IMR-90 (cell line): ENCODE measurements around the gene SLITRK2. TPM values are rescaled to one million over a fixed set of nuclear protein-coding genes. Genes with fewer than 3 reads are reported as not detected.

Experiments used
- ATAC-seq: fragments of 200-7000 bp; cut with Tn5 transposase; 2 replicates; pipeline ENCODE4 v1.9.1; 2020; ENCODE audit warnings: low read depth, mild to moderate bottlenecking, moderate library complexity
- BruUV-seq: library from RNA; stranded (reverse); fragments of 400-500 nt; replicated peaks from 2 replicates; lab custom pipeline; 2021; lab: Mats Ljungman, UMichigan
- CTCF ChIA-PET: fragments of 300-600 bp; formaldehyde crosslinking; extraction: SDS; loops from one replicate; lab custom pipeline; 2021; ENCODE audit warnings: antibody characterized with exemption; lab: Yijun Ruan, JAX
- POLR2A ChIA-PET: fragments of 300-600 bp; sonication (Branson Sonifier 250); formaldehyde crosslinking; loops from one replicate; lab custom pipeline; 2022; ENCODE audit warnings: antibody characterized with exemption; ENCODE audit not compliant: unreplicated experiment; lab: Charles Lee
- DNase-seq: peaks from one replicate; pipeline ENCODE4 v3.0.0; 2013
- H2AFZ ChIP-seq: replicated peaks from 2 replicates; pipeline ENCODE3; 2013; ENCODE audit warnings: low read length, mild to moderate bottlenecking; ENCODE audit not compliant: poor library complexity
- H2AK5ac ChIP-seq: 2 replicates; pipeline ENCODE4 v1.6.1; 2013; ENCODE audit warnings: low read depth, low read length, inconsistent platforms
- H2AK9ac ChIP-seq: replicated peaks from 2 replicates; pipeline ENCODE3; 2013; ENCODE audit warnings: mild to moderate bottlenecking, low read depth, low read length, moderate library complexity; ENCODE audit not compliant: poor library complexity
- H2BK120ac ChIP-seq: 2 replicates; pipeline ENCODE4 v1.6.1; 2013; ENCODE audit warnings: low read depth, low read length, inconsistent platforms
- H2BK15ac ChIP-seq: 3 replicates; pipeline ENCODE4 v1.6.1; 2013; ENCODE audit warnings: low read depth, low read length, inconsistent platforms
- H2BK20ac ChIP-seq: 2 replicates; pipeline ENCODE4 v1.6.1; 2013; ENCODE audit warnings: low read depth, mild to moderate bottlenecking, inconsistent platforms, low read length, moderate library complexity
- H2BK5ac ChIP-seq: 2 replicates; pipeline ENCODE4 v1.6.1; 2013; ENCODE audit warnings: mild to moderate bottlenecking, low read depth, low read length, inconsistent platforms; ENCODE audit not compliant: poor library complexity, severe bottlenecking
- H3K14ac ChIP-seq: replicated peaks from 2 replicates; pipeline ENCODE4 v1.6.1; 2013; ENCODE audit warnings: low read depth, low read length, inconsistent platforms
- H3K18ac ChIP-seq: 2 replicates; pipeline ENCODE4 v1.6.1; 2013; ENCODE audit warnings: low read depth, low read length, control low read depth
- H3K23ac ChIP-seq: 2 replicates; pipeline ENCODE4 v1.6.1; 2013; ENCODE audit warnings: low read depth, low read length, inconsistent platforms
- H3K27ac ChIP-seq: 2 replicates; pipeline ENCODE4 v1.5.1; 2013; ENCODE audit warnings: mild to moderate bottlenecking, control low read depth, low read length; ENCODE audit not compliant: insufficient read depth
- H3K27me3 ChIP-seq: 2 replicates; pipeline ENCODE4 v1.6.1; 2013; ENCODE audit warnings: low read length; ENCODE audit not compliant: control insufficient read depth, insufficient read depth
- H3K36me3 ChIP-seq: 2 replicates; pipeline ENCODE4 v1.6.1; 2013; ENCODE audit warnings: low read length, mixed read lengths; ENCODE audit not compliant: control insufficient read depth, insufficient read depth
- H3K4ac ChIP-seq: 2 replicates; pipeline ENCODE4 v1.6.1; 2013; ENCODE audit warnings: low read depth, low read length, inconsistent platforms
- H3K4me1 ChIP-seq: 2 replicates; pipeline ENCODE4 v1.6.1; 2013; ENCODE audit warnings: low read length, mixed read lengths; ENCODE audit not compliant: control insufficient read depth, insufficient read depth
- H3K4me2 ChIP-seq: 2 replicates; pipeline ENCODE4 v1.6.1; 2013; ENCODE audit warnings: low read depth, mild to moderate bottlenecking, control low read depth, low read length, moderate library complexity
- H3K4me3 ChIP-seq: 2 replicates; pipeline ENCODE4 v1.5.1; 2013; ENCODE audit warnings: low read depth, mild to moderate bottlenecking, control low read depth, low read length, moderate library complexity; ENCODE audit not compliant: insufficient read depth
- H3K56ac ChIP-seq: 2 replicates; pipeline ENCODE4 v1.6.1; 2013; ENCODE audit warnings: low read length, inconsistent platforms; ENCODE audit not compliant: insufficient read depth; ENCODE audit errors: extremely low read depth
- H3K79me1 ChIP-seq, 2 experiments: 2 replicates each; pipeline ENCODE4 v1.6.1; 2013; ENCODE audit warnings: low read length in 2 of 2, inconsistent platforms in 1 of 2, low read depth in 1 of 2
- H3K9ac ChIP-seq: 2 replicates; pipeline ENCODE4 v1.6.1; 2013; ENCODE audit warnings: low read depth, low read length, control low read depth
- H3K9me1 ChIP-seq: 2 replicates; pipeline ENCODE4 v1.6.1; 2013; ENCODE audit warnings: low read length, inconsistent platforms; ENCODE audit not compliant: insufficient read depth
- H3K9me3 ChIP-seq: 2 replicates; pipeline ENCODE4 v1.6.1; 2013; ENCODE audit warnings: low read length; ENCODE audit not compliant: control insufficient read depth, insufficient read depth
- H4K20me1 ChIP-seq: 2 replicates; pipeline ENCODE4 v1.6.1; 2013; ENCODE audit warnings: low read length, inconsistent platforms; ENCODE audit not compliant: insufficient read depth
- H4K5ac ChIP-seq: 2 replicates; pipeline ENCODE4 v1.6.1; 2013; ENCODE audit warnings: mild to moderate bottlenecking, low read depth, low read length, control low read depth
- H4K8ac ChIP-seq, 2 experiments: 2 replicates each; pipeline ENCODE4 v1.6.1; 2013; ENCODE audit warnings: low read depth in 2 of 2, low read length in 2 of 2, control low read depth in 1 of 2, inconsistent platforms in 1 of 2
- H4K91ac ChIP-seq: 2 replicates; pipeline ENCODE4 v1.6.1; 2013; ENCODE audit warnings: low read depth, low read length, inconsistent platforms; ENCODE audit not compliant: insufficient read depth
- MAFK ChIP-seq: IDR thresholded peaks from 2 replicates; pipeline ENCODE4 v1.6.1; 2012; ENCODE audit warnings: low read depth, low read length, improper control_type of control experiment
- WGBS, 2 experiments: methylation state at CpG; one replicate each; pipeline versions ENCODE4 v1.1.5 to v1.1.7; 2013; ENCODE audit warnings: missing lambda C conversion rate in 2 of 2; ENCODE audit not compliant: insufficient read length in 1 of 2; ENCODE audit errors: extremely low coverage in 2 of 2; 5-methylcytosine and 5-hydroxymethylcytosine counted together
- dilution Hi-C: fragments of 300-500 bp; cut with HindIII; formaldehyde crosslinking; loops from one replicate; pipeline ENCODE4 v1.14.3; 2018; ENCODE audit warnings: low sequenced_read_pairs; ENCODE audit not compliant: unreplicated experiment
- in situ Hi-C: fragments of 300-500 bp; cut with MboI; formaldehyde crosslinking; loops from 3 replicates; pipeline ENCODE4 v1.14.3; 2019; ENCODE audit warnings: low sequenced_read_pairs, inconsistent platforms, mixed read lengths
- intact Hi-C: fragments of 100-400 bp; cut with micrococcal nuclease; formaldehyde crosslinking; loops from 2 replicates; pipeline ENCODE4 v1.10.0; 2022
- polyA plus RNA-seq, 3 experiments: library from polyadenylated mRNA; depleted of rRNA; stranded (reverse); fragments of >200 nt; gene quantifications; 2 replicates each; pipeline ENCODE4 v1.2.3, GENCODE V29; 2012; ENCODE audit warnings: low replicate concordance in 1 of 3
- total RNA-seq: library from RNA; depleted of rRNA; stranded (reverse); fragments of >200 nt; gene quantifications from 2 replicates; pipeline ENCODE4 v1.2.3, GENCODE V29; 2012
- TF ChIP-seq, protein P1 (sequence below): fragments of 150-350 bp; IDR thresholded peaks from 2 replicates; pipeline ENCODE4 v1.6.1; 2016; ENCODE audit warnings: low read depth, mild to moderate bottlenecking, low read length, moderate library complexity, borderline replicate concordance

The SLITRK2 gene
- total and polyA plus RNA-seq, 2 of the 4 experiments (the other 2 are of a cell fraction): not detected

DNA sequence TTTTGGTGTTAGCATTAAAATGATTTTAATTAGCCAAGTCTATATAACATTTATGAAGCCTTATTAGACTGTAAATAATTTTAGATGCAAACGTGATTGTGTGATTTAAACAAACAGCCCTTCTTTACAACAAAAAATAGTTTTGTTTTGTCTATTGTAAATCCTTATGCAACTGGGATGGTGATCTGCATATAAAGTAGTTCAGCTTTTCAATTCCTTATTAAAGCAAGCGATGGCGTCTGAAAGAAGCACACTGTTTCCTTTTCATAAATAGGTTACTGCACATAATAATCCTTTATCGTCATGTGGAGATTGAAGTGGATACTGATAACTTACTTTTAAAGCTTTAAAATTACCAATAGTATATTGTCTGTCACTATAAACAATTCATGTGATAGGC lies 8.8 kb downstream of the SLITRK2 start:
- Histone ChIP-seq H3K9me3 (peaks cover 2% of the 10 kb centered on the region; the same call in 1 of the 2 replicates), H2BK20ac (no peak overlapping the region), H3K4me3 (no peak overlapping the region), H3K18ac (no peak overlapping the region), H4K5ac (no peak overlapping the region), H2AFZ (no peak overlapping the region), H4K20me1 (no peaks in the 10 kb centered on the region), H4K8ac (no peak overlapping the region), H4K91ac (no peak overlapping the region), H3K9me1 (no peaks in the 10 kb centered on the region), H3K9ac (no peak overlapping the region), H3K27me3 (no peaks in the 10 kb centered on the region), H2BK120ac (no peak overlapping the region), H3K27ac (no peak overlapping the region), H3K23ac (no peak overlapping the region), H3K56ac (no peak overlapping the region), H3K14ac (no peak overlapping the region), H2AK5ac (no peak overlapping the region), H2BK5ac (no peak overlapping the region), H3K4me2 (no peak overlapping the region), H3K4ac (no peak overlapping the region), H3K4me1 (no peaks in the 10 kb centered on the region), H2AK9ac (no peak overlapping the region), H2BK15ac (no peak overlapping the region), H3K36me3 (no peaks in the 10 kb centered on the region), H3K79me1 (no peaks in the 10 kb centered on the region)
- intact Hi-C loops: no loop called here
- no peak for TF ChIP-seq MAFK
- TF ChIP-seq, protein P1, sequence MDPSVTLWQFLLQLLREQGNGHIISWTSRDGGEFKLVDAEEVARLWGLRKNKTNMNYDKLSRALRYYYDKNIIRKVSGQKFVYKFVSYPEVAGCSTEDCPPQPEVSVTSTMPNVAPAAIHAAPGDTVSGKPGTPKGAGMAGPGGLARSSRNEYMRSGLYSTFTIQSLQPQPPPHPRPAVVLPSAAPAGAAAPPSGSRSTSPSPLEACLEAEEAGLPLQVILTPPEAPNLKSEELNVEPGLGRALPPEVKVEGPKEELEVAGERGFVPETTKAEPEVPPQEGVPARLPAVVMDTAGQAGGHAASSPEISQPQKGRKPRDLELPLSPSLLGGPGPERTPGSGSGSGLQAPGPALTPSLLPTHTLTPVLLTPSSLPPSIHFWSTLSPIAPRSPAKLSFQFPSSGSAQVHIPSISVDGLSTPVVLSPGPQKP: no peak
- in situ Hi-C loops: no loop called here
- dilution Hi-C loops: no loop called here
- POLR2A ChIA-PET: no interaction called here
- no peak for ATAC-seq
- no TSS peak for BruUV-seq
- WGBS, 2 experiments: no CpG with 5 or more reads among the region's 4 CpGs
- DNase-seq: no peak
- CTCF ChIA-PET: interaction anchor here (0.7 kb wide), 1 partner anchor 466 kb away, joined by 3 read pairs; no protein-coding TSS in a partner anchor
